GM18505 (cell line): ENCODE data around the gene FCER2.
A peak's percentile ranks its signal among the peaks of the same experiment; 100 is the strongest.

Experiments
- ATAC-seq: cut with Tn5 transposase; IDR thresholded peaks from one replicate; pipeline ENCODE4 v1.9.1; 2021; ENCODE audit not compliant: unreplicated experiment
- POLR2A ChIP-seq: IDR thresholded peaks from 4 replicates; pipeline ENCODE4 v1.6.1; 2011; ENCODE audit warnings: borderline replicate concordance; ENCODE audit not compliant: insufficient read depth, insufficient read length; ENCODE audit errors: extremely low read depth

FCER2 gene

GRCh38 chr19:7670790-7671189 lies 31.1 kb downstream of the FCER2 start:
- ATAC-seq = no peak
- TF ChIP-seq POLR2A = no peak

- no peak for TF ChIP-seq POLR2A
- no peak for ATAC-seq
Observed at GRCh38 chr19:7670150-7670783, 31.7 kb downstream of the FCER2 start.

GRCh38 chr19:7669641-7670040 lies 32.3 kb downstream of the FCER2 start:
- ATAC-seq = no peak
- TF ChIP-seq POLR2A = no peak

- TF ChIP-seq POLR2A = no peak
- no peak for ATAC-seq
Observed at GRCh38 chr19:7668842-7669241, 33.1 kb downstream of the FCER2 start, which contains the start of gene RETN. Gene RETN (plus strand): TSS chr19:7669049. CDS start chr19:7669327, 278 bp downstream.

GRCh38 chr19:7665076-7665475 lies 36.9 kb downstream of the FCER2 start:
- no peak for ATAC-seq
- no peak for TF ChIP-seq POLR2A

GRCh38 chr19:7663706-7664105 lies 38.2 kb downstream of the FCER2 start:
- TF ChIP-seq POLR2A = no peak
- no peak for ATAC-seq

- ATAC-seq = no peak
- no peak for TF ChIP-seq POLR2A
Observed at GRCh38 chr19:7662657-7663056, 39.3 kb downstream of the FCER2 start.

GRCh38 chr19:7661744-7662538 lies 40.0 kb downstream of the FCER2 start:
- TF ChIP-seq POLR2A = no peak
- ATAC-seq = no peak

- TF ChIP-seq POLR2A = peak; percentile 60
- ATAC-seq = no peak
Observed at GRCh38 chr19:7658219-7658686, 43.7 kb downstream of the FCER2 start.

GRCh38 chr19:7657131-7657751 lies 44.7 kb downstream of the FCER2 start:
- no peak for ATAC-seq
- no peak for TF ChIP-seq POLR2A

- TF ChIP-seq POLR2A = no peak
- no peak for ATAC-seq
Observed at GRCh38 chr19:7655581-7655980, 46.4 kb downstream of the FCER2 start.

GRCh38 chr19:7654401-7654800 lies 47.5 kb downstream of the FCER2 start:
- no peak for TF ChIP-seq POLR2A
- no peak for ATAC-seq

GRCh38 chr19:7652061-7652641 lies 49.8 kb downstream of the FCER2 start:
- no peak for ATAC-seq
- no peak for TF ChIP-seq POLR2A
